GM18873 (cell line): ENCODE data around the gene ACAP1.
"Not testable (repeated sequence)": the region's sequence is repeated elsewhere in the genome, so short reads cannot be mapped to it uniquely, and the experiment has no call there.

Experiments
- ATAC-seq: cut with Tn5 transposase; IDR thresholded peaks from one replicate; pipeline ENCODE4 v1.9.1; 2021; ENCODE audit warnings: mild to moderate bottlenecking, moderate library complexity, moderate number of reproducible peaks; ENCODE audit not compliant: unreplicated experiment, low FRiP score

Gene ACAP1

GRCh38 chr17:7328840-7329373 lies 7.4 kb upstream of the ACAP1 start, which contains the start of gene NEURL4:
Gene NEURL4 (minus strand): TSS chr17:7329335. CDS start chr17:7329312, 23 bp downstream.
- no peak for ATAC-seq

DNA sequence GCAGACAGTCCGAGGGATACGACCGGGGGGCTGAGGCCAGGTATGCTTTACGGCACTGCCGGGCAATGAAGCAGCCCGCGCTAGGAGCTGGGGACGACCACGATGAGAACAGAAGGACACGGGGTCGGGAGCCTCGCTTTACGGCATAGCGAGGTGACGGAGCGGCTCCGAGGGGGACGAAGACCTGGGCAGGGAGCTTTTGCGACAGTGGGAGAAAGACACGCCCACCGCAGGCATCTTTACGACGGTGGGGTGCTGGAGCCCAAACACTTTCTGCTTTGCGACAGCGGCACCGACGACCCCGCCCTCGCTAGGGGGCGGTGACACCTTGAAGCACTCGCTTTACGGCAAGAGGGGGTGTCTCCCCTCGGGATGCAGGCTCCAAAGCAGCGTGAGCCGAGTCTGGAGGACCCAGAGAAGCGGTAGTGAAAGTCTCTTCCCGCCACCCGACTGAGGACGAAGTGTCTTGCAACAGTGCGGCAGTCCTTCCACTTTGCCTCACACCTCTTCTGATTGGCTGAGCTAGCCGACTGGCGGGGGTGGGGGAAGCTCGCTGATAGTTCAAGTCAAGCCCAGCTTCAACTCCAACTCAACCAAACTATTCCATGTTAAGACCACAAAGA lies 6.8 kb upstream of the ACAP1 start:
- peak; percentile 48 for ATAC-seq

DNA sequence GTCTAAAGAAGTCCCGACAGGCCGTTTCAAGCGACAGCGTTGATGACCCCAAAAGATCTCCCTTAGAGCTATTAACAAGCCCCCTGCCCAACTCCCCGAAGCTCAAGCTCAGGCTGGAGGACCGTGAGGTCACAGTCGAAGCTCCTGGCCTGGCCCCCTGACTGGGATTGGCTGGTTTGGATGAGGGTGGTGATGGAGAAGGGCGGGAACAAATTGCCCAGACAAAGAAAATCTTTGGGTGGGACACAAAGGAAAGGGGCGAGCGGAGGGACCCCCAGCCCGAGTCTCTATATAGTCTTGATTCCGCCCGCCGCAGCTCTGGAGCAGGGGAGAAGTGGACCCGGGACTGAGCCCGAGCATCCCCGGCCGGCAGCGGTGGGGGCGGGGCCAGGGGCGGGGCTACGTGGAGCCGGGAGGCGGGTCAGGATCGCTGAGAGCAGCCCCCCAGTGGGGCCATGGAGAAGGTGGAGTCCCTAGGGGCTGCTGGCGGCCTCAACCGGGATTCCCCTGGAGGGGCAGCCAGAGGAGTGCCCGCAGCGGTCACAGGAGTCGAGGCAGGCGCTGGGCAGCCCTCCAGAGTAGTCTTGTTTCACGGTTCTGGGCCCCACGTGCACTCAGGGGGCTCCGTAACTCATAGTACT lies 6.2 kb upstream of the ACAP1 start:
- peak; percentile 30 for ATAC-seq

DNA sequence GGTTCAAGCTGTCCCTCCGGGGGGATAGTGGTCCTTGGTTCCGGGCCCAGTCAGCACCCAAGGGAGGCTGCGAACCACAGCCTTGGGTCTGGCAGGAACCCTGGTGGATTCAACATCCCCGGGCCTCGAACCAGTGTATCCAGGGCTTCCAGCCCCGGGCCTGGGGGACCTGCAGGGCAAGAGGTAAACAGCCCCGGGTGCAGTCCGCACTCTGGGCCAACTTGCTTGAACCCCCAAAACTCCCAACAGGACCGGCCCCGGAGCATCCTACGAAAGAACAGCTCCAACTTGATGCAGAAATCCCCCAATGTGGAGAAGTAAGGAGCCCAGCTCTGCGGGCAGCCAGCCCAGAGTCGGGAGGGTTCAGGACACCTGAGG lies 5.7 kb upstream of the ACAP1 start:
- peak; percentile 0 for ATAC-seq

- ATAC-seq, result no peak
Measured at GRCh38 chr17:7332111-7332510, 4.2 kb upstream of the ACAP1 start.

- not testable (repeated sequence) for ATAC-seq
Measured at GRCh38 chr17:7332600-7333069, 3.7 kb upstream of the ACAP1 start.

DNA sequence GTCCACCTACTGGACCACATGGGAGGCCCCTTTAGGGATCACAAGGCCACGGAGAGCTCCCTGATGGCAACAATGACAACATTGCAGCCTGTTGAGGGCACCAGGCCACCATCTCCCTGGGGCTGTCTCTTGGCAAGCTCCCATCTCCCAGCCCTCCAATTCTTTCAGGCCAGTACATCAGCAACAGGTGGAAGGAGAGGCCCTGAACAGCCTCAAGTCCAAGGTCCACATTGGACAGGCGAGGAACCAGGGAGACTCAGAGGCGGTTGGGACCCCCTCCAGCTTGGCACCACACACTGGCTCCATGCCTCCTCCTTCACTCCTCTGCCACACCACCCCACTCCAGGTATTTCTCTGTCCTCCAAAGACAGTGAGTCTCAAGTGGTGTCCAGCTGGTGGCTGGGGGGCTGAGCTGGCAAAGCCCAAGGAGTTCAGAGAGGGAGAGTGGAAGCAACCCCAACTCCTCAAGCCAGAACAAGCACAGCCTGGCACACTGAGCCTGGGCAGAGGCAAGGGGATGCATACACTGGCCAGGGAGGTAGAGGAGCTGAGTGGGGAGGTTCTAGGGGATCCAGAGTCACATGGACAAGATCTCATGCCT lies 1.3 kb upstream of the ACAP1 start:
- no peak for ATAC-seq

- ATAC-seq, result not testable (repeated sequence)
Measured at GRCh38 chr17:7335765-7336164, 564 bp upstream of the ACAP1 start.

GRCh38 chr17:7337600-7337999 lies 1.3 kb downstream of the ACAP1 start:
- ATAC-seq, result not testable (repeated sequence)

DNA sequence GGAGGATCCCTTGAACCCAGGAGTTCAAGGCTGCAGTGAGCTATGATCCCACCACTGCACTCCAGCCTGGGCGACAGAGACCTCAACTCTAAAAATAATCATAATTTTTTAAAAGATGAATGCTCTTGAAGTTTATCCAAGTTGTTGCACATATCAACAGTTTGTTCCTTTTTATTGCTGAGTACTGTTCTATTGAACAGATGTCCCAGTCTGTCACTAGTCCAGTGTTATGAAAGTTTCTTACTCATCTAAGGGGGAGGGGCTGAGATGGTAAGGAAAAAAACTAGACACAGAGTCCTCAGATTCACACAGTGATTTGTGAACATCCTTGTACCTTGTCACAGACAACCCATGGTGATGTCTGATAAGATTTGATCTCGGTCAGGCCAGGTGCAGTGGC lies 3.9 kb downstream of the ACAP1 start:
- no peak for ATAC-seq

DNA sequence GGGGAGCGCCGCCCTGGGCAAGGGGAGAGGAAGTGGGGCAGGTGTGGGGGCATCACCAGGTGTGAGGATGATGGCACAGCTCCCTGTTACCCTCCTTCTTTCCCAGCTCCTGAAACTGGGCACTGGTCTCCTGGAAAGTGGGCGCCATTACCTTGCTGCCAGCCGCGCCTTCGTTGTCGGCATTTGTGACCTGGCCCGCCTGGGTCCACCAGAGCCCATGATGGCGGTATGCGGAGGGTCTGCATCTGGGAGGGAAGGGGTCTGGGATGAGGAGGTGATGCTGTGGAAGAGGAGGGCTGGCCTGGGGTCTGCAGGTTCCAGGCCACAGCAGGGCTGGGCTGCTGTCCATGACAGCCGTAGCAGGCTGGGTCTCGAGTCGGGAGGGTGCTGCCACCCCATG lies 5.5 kb downstream of the ACAP1 start:
- ATAC-seq, result no peak

GRCh38 chr17:7343250-7343649 lies 6.9 kb downstream of the ACAP1 start:
- ATAC-seq, result no peak

DNA sequence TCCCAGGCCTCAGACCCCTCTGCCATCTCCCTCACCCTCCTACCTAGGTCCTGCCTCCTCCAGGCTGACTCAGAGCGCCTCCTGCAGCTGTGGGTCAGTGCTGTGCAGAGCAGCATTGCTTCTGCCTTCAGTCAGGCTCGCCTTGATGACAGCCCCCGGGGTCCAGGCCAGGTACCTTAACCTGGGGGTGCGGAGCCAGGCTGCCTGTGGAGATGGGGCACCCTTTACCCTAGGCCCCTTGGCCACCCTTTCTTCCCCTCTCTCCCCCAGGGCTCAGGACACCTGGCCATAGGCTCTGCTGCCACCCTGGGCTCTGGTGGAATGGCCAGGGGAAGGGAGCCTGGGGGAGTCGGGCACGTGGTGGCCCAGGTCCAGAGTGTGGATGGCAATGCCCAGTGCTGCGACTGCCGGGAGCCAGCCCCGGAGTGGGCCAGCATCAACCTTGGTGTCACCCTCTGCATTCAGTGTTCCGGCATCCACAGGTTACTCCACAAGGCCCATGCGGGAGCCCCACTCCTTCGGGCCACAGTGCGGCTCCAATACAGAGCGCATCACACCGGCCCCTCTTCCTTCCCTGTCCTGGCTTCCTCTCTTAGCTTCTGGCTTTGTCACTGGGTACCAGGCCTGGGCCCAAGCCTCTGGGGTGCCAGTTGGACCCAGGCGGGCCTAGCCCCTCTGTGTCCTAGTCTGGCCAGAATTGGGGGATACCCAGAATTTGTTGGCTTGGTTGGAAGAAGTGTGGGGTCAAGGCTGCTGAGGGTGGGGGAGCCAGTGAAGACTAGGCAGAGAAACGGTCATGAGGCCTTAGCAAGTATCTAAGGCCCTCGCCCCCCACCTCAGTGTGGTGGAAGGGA lies 10.7 kb downstream of the ACAP1 start:
- ATAC-seq, result no peak

DNA sequence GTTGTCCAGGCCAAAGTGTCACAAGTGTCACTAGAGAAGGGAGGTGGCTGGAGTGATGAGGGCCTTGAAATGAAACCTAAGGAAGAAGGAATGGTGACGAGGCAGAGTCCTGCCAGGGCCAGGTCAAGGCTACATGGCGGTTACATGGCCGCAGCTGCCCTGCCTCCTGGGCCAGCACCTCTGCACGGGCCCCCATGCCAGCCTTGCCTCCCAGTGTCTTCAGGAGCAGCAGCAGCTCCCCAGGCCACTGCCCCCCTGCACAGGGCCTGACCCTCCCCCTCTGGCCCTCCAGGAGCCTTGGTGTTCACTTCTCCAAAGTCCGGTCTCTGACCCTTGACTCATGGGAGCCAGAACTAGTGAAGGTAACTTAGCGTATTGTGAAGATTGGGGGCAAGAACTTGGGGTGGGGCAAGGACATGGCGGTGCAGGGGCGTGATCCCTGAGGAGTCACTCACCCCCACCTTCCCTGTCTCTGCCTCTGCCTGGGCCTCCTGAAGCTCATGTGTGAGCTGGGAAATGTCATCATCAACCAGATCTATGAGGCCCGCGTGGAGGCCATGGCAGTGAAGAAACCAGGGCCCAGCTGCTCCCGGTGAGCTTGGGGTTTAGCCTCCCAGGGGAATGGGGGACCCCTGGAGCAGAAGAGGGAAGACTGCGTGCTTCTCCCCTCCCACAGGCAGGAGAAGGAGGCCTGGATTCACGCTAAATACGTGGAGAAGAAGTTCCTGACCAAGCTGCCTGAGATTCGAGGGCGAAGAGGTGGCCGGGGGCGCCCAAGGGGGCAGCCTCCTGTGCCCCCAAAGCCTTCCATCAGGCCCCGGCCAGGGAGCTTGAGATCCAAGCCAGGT lies 11.5 kb downstream of the ACAP1 start:
- no peak for ATAC-seq

DNA sequence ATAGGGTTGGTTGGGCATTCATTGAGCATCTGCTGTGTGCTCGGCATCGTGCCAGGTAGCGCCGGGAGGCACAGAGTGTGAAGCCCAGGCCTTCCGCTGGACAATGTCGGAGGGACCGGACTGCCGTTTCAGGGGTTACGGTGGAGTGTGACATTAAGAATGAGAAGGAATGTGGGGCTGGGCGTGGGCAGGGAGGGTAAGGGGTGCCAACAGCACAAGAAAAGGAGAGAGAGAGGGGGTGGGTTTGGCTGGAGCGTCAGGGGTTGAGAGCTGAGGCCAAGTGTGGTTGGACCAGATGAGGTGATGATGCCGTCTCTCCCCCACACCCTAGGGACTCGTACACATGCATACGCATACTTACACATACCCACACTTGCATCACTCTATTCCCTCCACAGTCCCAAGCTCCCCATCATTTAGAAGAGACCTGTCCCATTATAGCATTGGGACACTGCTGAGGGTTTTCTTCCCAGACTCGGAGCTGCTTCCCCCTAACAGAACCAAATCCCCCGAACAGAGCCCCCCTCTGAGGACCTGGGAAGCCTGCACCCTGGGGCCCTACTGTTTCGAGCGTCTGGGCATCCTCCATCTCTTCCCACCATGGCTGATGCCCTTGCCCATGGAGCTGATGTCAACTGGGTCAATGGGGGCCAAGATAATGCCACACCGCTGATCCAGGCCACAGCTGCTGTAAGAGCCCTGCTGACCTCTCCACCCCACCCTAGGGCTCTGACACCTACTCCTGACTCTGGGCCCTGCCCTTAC lies 12.3 kb downstream of the ACAP1 start:
- no peak for ATAC-seq

- ATAC-seq, result peak; percentile 50
Measured at GRCh38 chr17:7351665-7352502, 15.6 kb downstream of the ACAP1 start, which contains the start of gene KCTD11. Gene KCTD11 (plus strand): TSS chr17:7352162.

DNA sequence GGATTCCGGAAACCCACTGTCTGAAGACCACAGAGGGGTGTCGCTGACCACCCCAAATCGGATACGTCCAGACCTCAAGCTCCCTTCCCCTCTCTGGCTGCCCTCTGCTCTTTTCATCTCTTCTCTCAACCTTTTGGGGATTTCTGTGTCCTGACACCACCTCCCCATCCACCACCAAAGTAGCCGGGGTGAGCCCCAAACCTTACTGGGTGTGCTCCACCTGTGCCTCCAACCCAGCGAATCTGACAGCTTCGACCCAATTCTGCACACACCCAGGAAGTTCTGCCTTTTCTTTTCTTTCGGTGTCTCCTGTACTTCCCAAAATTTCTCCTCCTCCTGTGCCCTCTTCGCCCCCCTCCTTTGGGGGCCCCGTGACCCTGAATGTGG lies 16.2 kb downstream of the ACAP1 start:
- ATAC-seq, result no peak
